HCT116 (cell line): ENCODE measurements around the gene ZAP70.

ENCODE experiments used
- CEBPB ChIP-seq: IDR thresholded peaks from 2 replicates; pipeline ENCODE4 v1.6.1; 2012; ENCODE audit warnings: low read depth
- CTCF ChIP-seq, 3 experiments: fragments of 200-600 bp in 1 of 3; sonication (generic) in 1 of 3; IDR thresholded peaks in 2 of 3; conservative IDR thresholded peaks in 1 of 3; 2 replicates each; pipeline ENCODE4 v1.5.1; 2012 to 2017; ENCODE audit warnings: low read depth in 2 of 3, low read length in 2 of 3, antibody characterized with exemption in 1 of 3, borderline replicate concordance in 1 of 3, control low read depth in 1 of 3, mild to moderate bottlenecking in 1 of 3, mixed read lengths in 1 of 3, mixed run types in 1 of 3, moderate library complexity in 1 of 3; ENCODE audit not compliant: insufficient read depth in 1 of 3
- POLR2A ChIP-seq: IDR thresholded peaks from 2 replicates; pipeline ENCODE4 v1.7.0; 2011; ENCODE audit warnings: borderline replicate concordance; ENCODE audit not compliant: insufficient read depth, insufficient read length; ENCODE audit errors: extremely low read depth
- POLR2AphosphoS5 ChIP-seq: IDR thresholded peaks from 2 replicates; pipeline ENCODE4 v1.6.1; 2011; ENCODE audit warnings: mild to moderate bottlenecking, low read depth, low read length, moderate library complexity
- SP1 ChIP-seq: IDR thresholded peaks from 2 replicates; pipeline ENCODE4 v1.6.1; 2012; ENCODE audit warnings: low read depth
- SRF ChIP-seq: IDR thresholded peaks from 2 replicates; pipeline ENCODE4 v1.6.1; 2012; ENCODE audit warnings: low read depth
- TF ChIP-seq, protein P1 (sequence below): IDR thresholded peaks from 2 replicates; pipeline ENCODE4 v1.6.1; 2012; ENCODE audit warnings: low read depth

GRCh38 chr2:97723156-97724072 is 10.0 kb downstream of the ZAP70 start:
- TF ChIP-seq POLR2AphosphoS5: no peak
- no peak for TF ChIP-seq CTCF (IDR thresholded peaks at IDR 0.05 in 2 of 3, conservative IDR thresholded peaks at IDR 0.05 in 1 of 3; ENCODE audit: borderline replicate concordance in 1 of 3, insufficient read depth in 1 of 3, low read depth in 2 of 3, low read length in 2 of 3)
- no peak for TF ChIP-seq CEBPB
- TF ChIP-seq, protein P1, sequence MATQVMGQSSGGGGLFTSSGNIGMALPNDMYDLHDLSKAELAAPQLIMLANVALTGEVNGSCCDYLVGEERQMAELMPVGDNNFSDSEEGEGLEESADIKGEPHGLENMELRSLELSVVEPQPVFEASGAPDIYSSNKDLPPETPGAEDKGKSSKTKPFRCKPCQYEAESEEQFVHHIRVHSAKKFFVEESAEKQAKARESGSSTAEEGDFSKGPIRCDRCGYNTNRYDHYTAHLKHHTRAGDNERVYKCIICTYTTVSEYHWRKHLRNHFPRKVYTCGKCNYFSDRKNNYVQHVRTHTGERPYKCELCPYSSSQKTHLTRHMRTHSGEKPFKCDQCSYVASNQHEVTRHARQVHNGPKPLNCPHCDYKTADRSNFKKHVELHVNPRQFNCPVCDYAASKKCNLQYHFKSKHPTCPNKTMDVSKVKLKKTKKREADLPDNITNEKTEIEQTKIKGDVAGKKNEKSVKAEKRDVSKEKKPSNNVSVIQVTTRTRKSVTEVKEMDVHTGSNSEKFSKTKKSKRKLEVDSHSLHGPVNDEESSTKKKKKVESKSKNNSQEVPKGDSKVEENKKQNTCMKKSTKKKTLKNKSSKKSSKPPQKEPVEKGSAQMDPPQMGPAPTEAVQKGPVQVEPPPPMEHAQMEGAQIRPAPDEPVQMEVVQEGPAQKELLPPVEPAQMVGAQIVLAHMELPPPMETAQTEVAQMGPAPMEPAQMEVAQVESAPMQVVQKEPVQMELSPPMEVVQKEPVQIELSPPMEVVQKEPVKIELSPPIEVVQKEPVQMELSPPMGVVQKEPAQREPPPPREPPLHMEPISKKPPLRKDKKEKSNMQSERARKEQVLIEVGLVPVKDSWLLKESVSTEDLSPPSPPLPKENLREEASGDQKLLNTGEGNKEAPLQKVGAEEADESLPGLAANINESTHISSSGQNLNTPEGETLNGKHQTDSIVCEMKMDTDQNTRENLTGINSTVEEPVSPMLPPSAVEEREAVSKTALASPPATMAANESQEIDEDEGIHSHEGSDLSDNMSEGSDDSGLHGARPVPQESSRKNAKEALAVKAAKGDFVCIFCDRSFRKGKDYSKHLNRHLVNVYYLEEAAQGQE: no peak
- no peak for TF ChIP-seq POLR2A
- no peak for TF ChIP-seq SP1
- TF ChIP-seq SRF: no peak
